GM19372 (cell line): ENCODE measurements around the gene CDC27.
A peak's percentile ranks its signal among the peaks of the same experiment; 100 is the strongest.
"Not testable (repeated sequence)": the region's sequence is repeated elsewhere in the genome, so short reads cannot be mapped to it uniquely, and the experiment has no call there.

Experiments used
- ATAC-seq: cut with Tn5 transposase; IDR thresholded peaks from one replicate; pipeline ENCODE4 v1.9.1; 2021; ENCODE audit warnings: mild to moderate bottlenecking, low read depth, moderate library complexity; ENCODE audit not compliant: unreplicated experiment

Gene CDC27

GRCh38 chr17:47221154-47221553 is 32.1 kb upstream of the CDC27 start:
- no peak for ATAC-seq

GRCh38 chr17:47220531-47220999 is 31.5 kb upstream of the CDC27 start:
- ATAC-seq: no peak

- ATAC-seq: no peak
Observed at GRCh38 chr17:47219621-47220475, 30.8 kb upstream of the CDC27 start.

- ATAC-seq: no peak
Observed at GRCh38 chr17:47218896-47219430, 29.9 kb upstream of the CDC27 start.

- ATAC-seq: not testable (repeated sequence)
Observed at GRCh38 chr17:47217279-47217678, 28.2 kb upstream of the CDC27 start.

DNA sequence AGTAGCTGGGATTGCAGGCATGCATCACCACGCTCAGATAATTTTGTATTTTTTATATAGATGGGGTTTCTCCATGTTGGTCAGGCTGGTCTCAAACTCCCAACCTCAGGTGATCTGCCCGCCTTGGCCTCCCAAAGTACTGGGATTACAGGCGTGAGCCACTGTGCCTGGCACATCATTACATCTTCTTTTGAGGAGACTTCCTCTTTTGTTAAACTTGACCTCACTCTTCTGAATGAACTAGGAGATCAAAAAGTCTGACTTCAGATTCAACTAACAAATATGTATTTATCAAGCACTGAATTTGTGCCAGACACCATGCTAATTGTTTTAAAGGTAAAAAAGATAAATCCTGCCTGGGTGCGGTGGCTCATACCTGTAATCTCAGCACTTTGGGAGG is 27.7 kb upstream of the CDC27 start:
- ATAC-seq: not testable (repeated sequence)

GRCh38 chr17:47214931-47215330 is 25.8 kb upstream of the CDC27 start:
- ATAC-seq: no peak

GRCh38 chr17:47213540-47213939 is 24.4 kb upstream of the CDC27 start:
- no peak for ATAC-seq

GRCh38 chr17:47212458-47212857 is 23.4 kb upstream of the CDC27 start:
- no peak for ATAC-seq

DNA sequence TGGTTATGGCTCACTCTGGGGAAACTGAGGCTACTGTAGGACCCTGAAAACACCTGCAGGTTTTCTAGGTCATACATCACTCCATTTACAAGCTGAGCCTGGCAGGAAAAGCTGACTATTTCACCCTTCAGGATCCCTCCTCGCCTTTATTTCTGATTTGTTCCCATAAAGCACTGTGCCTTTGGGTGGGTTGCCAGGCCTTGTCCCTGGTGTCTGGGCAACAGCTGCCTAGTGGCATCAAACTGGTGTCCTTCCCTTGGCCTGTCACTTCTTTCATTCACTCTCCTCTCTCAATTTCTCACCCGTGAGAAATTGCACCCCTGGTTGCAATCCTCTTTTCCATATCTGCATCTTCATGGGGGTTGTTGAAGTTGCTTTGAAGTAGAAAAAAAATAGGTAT is 21.7 kb upstream of the CDC27 start:
- no peak for ATAC-seq

DNA sequence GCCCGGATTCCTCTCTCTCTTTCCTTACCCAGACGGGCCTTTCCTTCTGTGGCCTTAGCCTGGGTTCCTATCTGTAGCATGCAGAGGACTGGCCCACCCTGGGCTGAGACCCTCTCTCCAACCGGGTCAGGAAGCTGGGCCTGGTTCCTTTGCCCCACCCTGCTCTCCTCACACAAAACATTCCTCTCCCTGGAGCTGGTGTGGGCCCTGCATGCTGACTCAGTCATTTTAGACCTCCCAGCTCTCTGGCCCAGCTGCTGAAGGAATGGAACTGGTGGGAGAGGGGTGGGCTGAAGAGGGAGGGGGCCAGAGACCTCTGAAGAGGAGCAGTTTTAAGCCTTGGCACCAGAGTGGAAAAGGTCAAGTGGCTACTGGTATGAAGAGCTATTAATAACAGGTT is 21.0 kb upstream of the CDC27 start:
- no peak for ATAC-seq

DNA sequence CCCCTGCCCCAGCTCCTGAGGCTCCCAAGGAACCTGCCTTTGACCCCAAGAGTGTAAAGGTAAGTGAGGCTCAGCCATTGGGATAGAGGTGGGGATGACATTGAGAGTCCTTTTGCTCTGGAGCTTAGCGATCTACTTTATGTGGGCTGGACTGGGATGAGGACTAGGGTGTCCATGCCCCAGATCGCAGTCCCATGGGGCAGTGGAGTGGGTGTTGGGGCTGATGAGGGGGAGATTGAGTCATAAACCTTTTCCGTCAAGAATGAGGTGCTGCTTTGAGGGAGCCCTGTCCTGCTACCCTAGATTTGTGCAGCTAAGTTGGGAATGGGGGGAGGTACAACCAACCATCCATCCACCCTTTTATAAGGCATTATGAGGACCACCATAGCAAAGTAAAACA is 20.4 kb upstream of the CDC27 start:
- ATAC-seq: no peak

GRCh38 chr17:47208744-47209488 is 19.8 kb upstream of the CDC27 start, which contains the start of gene MYL4:
MYL4 (plus strand) TSS chr17:47209348; CDS start chr17:47209423, 75 bp downstream.
- no peak for ATAC-seq

DNA sequence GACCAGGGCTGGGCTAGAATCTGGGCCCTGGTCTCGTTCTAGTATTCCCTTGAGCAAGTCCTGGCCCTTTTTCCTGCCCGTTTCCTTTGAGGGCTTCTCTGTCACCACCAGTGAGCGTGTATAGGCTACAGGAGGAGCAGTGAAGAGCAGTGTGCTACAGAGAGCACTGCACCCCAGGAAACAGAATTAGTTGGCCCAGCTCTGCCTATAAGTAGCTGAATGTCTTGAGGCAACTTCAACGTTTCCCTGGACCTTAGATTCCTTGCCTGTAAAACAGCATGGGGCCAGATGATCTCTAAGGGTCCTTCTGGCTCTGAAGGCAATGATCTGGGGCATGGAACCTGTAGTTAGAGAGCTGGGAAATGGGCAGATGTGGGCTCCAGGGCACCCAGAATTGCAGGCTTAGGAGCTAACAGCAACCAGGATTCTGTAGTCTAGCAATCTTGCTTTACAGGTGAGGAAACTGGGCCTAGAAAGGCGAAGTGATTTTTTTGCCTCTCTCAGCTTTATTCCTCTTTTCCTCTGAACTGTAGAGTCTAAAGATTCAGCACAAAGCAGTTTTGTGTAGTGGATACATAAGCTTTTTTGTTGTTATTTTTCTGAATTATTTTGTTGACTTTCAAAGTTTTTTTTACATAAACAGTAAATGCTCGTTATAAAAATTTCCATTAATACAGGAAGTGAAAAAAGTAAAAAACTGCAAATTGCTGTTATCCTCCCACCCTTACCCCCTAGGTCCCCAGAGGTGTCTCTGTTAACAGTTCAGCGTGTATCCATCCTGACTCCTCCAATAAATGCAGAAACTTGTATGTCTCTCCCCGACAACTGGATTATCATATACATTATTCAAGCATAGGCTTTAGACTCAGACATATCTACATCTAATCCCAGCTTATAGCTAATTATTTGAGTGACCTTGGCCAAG is 18.3 kb upstream of the CDC27 start:
- ATAC-seq: no peak

DNA sequence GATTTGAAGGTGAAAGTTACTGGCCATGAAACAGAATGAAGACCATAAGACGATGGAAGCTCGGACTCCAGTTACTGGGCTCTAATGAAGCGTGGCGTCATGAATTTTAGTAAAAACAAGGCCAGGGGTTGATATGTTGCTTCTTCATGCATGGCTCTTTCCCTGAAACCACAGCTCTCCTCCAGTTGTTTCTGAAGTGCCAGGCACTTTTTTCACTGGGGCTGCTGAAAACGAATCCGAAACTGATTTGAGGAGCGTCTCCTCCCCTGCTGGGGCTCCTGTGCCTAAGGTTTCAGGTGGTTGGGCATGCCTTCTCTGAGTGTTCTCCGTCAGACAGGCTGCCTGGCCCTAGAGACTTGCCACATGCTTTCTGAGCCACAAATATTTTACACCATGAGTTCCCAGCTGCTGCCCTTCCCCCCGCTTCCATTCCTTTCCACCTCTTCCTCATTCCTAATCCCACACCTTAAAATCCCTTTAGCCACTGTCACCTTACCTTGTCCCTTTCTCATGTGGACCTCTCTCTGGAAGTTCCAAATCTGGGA is 16.4 kb upstream of the CDC27 start:
- peak; percentile 36 for ATAC-seq

DNA sequence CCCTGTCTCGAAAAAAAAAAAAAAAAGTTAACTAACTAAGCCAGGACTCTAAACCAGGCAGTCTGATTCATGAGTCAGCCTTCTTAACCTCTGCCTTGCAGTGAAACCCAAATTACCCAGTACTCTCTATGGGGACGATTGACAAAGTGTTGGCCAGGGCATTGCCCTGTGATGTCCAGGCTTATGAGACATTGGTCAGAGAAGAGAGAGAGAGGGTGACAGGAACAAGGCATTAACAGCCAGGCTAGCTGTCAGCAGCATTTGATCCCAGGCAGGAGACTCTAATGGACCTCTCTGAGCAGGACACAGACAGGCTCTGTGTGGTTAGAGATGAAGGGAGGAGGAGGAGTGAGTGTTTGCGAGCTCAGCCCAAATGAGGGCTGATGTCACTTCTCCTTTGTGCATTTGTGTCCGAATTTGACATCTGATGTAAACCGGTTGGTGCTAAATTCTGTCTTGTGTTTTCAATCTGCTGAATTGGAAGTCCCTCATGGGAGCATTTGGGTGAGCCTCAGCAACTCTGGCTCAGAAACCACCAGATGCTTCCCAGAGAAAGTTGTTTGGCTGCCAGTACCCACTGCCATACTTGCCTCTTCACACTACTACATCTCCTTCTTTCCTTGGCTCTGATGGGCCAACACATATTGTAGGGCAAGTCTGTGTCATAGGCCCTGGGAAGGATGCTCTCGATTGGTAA is 15.8 kb upstream of the CDC27 start:
- ATAC-seq: peak; percentile 51

DNA sequence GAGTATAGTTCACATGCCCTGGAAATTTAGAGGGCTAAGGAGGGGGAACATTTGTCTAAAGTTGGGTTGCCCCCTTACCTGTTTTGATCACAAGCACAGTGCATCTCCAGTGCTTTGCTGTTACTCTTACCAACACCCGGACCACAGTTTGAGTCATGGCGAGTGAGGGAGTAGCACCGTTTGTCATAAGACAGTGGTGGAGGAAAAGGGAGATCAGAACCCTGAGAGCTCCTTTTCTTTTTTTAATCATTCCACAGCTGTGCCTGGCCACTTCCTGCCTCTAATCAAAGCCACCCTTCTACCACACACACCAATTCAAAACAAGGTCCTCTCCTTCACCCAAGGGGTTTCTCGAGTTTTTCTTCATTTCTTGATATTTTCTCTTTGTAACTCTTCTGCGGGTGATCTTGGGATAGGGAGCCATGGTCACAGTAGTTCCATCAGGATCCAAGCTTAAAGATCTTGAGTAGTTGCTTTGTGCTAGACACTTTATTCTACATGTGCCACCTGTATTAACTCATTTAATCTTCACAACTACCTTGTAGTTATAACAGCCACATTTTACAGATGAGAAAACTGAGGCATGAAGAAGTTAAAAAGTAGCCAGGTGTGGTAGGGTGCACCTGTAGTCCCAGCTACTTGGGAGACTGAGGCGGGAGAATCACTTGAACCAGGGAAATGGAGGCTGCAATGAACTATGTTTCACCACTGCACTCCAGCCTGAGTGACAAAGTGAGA is 15.1 kb upstream of the CDC27 start:
- ATAC-seq: no peak

DNA sequence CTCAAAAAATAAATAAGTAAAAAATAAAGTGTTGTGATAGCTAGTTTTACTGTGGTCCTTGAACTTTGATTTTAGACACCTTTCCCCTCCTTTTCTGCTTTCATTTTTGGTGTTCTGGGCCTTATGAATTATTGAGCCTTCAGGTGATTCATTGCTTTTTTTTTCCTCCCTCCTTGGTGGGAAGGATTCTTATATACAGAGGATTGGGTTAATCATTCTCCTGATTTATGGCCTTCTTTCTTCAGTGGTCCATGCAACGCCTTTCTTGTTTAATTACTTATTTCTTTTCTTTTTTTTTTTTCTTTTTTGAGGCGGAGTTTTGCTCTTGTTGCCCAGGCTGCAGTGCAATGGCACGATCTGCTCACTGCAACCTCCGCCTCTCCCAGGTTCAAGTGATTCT is 12.1 kb upstream of the CDC27 start:
- ATAC-seq: no peak

DNA sequence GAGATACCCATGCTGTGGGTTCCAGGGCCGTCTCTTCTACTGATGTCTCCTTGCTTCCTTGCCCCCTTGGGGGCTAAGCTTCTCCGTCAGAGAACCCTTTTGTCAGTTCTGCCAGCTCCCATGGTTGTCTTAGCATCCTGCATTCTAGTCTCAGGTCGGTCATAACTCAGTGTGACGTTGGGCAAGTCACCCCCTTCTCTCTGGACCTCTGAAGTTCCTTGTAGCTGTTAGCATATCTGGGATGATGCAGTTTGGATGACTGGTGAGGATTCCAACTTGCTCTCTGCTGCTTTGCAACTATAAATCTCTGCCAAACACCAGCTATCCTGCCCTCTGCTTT is 11.2 kb upstream of the CDC27 start:
- ATAC-seq: no peak
